Right cardiac atrium (tissue), 5 donors: ENCODE data around the gene ZNF837. TPM values are rescaled to one million over a fixed set of nuclear protein-coding genes. Genes with fewer than 3 reads are reported as not detected.
A peak's percentile ranks its signal among the peaks of the same experiment; 100 is the strongest.

Experiments used
- ATAC-seq, 2 donors: fragments of 200-7000 bp; cut with Tn5 transposase; one replicate each; pipeline versions ENCODE4 v1.8.0 to v1.9.1; 2020; ENCODE audit warnings: moderate library complexity in 2 of 2, mild to moderate bottlenecking in 1 of 2
- DNase-seq, 3 donors: peaks; one replicate each; pipeline ENCODE4 v3.0.0-alpha.2; 2020
- H3K27ac ChIP-seq: one replicate; pipeline ENCODE4 v1.5.1; 2013; ENCODE audit warnings: mild to moderate bottlenecking, low read length, control low read depth, moderate library complexity
- H3K27me3 ChIP-seq: one replicate; pipeline ENCODE4 v1.6.1; 2013; ENCODE audit not compliant: control insufficient read depth, insufficient read depth
- H3K4me1 ChIP-seq: one replicate; pipeline ENCODE4 v1.6.1; 2013; ENCODE audit warnings: low read length; ENCODE audit not compliant: control insufficient read depth, insufficient read depth
- H3K4me3 ChIP-seq: one replicate; pipeline ENCODE4 v1.5.1; 2013; ENCODE audit warnings: low read length, control low read depth
- H3K9me3 ChIP-seq: one replicate; pipeline ENCODE4 v1.6.1; 2013; ENCODE audit warnings: low read length; ENCODE audit not compliant: control insufficient read depth
- WGBS: extraction: QIAGEN DNeasy Blood & Tissue Kit; methylation state at CpG from one replicate; pipeline ENCODE4 v1.1.7; 2013; 5-methylcytosine and 5-hydroxymethylcytosine counted together
- intact Hi-C, 4 donors: fragments of 100-400 bp; cut with DNase I; formaldehyde crosslinking; loops; one replicate each; pipeline versions ENCODE4 v1.11.0 to v1.14.0; 2022 to 2023
- polyA plus RNA-seq: library from polyadenylated mRNA; stranded (reverse); fragments of 200-250 nt; gene quantifications from one replicate; pipeline ENCODE4 v1.2.3, GENCODE V29; 2013
- total RNA-seq, 4 donors: library from RNA; stranded (reverse); fragmentation: NEBNext Ultra II Directional; extraction: Animal tissue kit (Norgen Biotek cat#: 25700); gene quantifications; one replicate each; pipeline ENCODE4 v1.2.1, GENCODE V29; 2021
- donor health status: healthy with polysubstance abuse.
- donor health status: DM: no; HTN: yes; CAD: no.
- donor health status: DM: no; HTN: no; CAD: no.
- donor health status: DM: no; HTN: yes; CAD: no; lungs with severe emphysema.
- donor health status: DM: yes; HTN: yes; CAD: no.

The ZNF837 gene
- total and polyA plus RNA-seq, 5 donors = 0.33 to 0.82 (median 0.52) TPM

- H3K27me3 ChIP-seq = no peaks in the 10 kb centered on the region
- intact Hi-C loops = no loop called here
- peak in 1 of 3 donors; percentile 42 for DNase-seq
- ATAC-seq = peak; percentile 7 to 28
- H3K27ac ChIP-seq = no peak within 1 kb of the TSS
- H3K9me3 ChIP-seq = no peaks in the 10 kb centered on the region
- no peak within 1 kb of the TSS for H3K4me3 ChIP-seq
- H3K4me1 ChIP-seq = no peaks in the 10 kb centered on the region
- 34% methylated on average over 21 of the region's 21 CpGs for WGBS
Observed at GRCh38 chr19:58395220-58395978, 14.6 kb upstream of the ZNF837 start, which contains the start of gene RNF225. RNF225 (plus strand) TSS chr19:58395656; CDS start chr19:58396090, 434 bp downstream.

GRCh38 chr19:58394821-58395219, 14.0 kb upstream of the ZNF837 start:
- 73% methylated on average over 3 of the region's 3 CpGs for WGBS
- intact Hi-C loops = no loop called here
- peak in 1 of 2 donors; percentile 5 for ATAC-seq
- Histone ChIP-seq H3K4me3 (no peak overlapping the region), H3K27me3 (no peaks in the 10 kb centered on the region), H3K4me1 (no peaks in the 10 kb centered on the region), H3K9me3 (no peaks in the 10 kb centered on the region), H3K27ac (no peak overlapping the region)
- peak in 1 of 3 donors; percentile 38 for DNase-seq

GRCh38 chr19:58393725-58394033, 12.8 kb upstream of the ZNF837 start:
- ATAC-seq = no peak
- H3K4me3 ChIP-seq = no peak overlapping the region
- intact Hi-C loops = no loop called here
- 88% methylated on average over 4 of the region's 4 CpGs for WGBS
- no peaks in the 10 kb centered on the region for H3K4me1 ChIP-seq
- no peaks in the 10 kb centered on the region for H3K9me3 ChIP-seq
- no peak overlapping the region for H3K27ac ChIP-seq
- no peaks in the 10 kb centered on the region for H3K27me3 ChIP-seq
- no peak for DNase-seq

- H3K9me3 ChIP-seq = no peaks in the 10 kb centered on the region
- H3K4me3 ChIP-seq = no peak overlapping the region
- 90% methylated on average over 26 of the region's 26 CpGs for WGBS
- intact Hi-C loops = no loop called here
- H3K27me3 ChIP-seq = no peaks in the 10 kb centered on the region
- no peak overlapping the region for H3K27ac ChIP-seq
- DNase-seq (peak in 1 of 3 donors; percentile 46), ATAC-seq (no peak)
- peaks cover under 1% of the 10 kb centered on the region for H3K4me1 ChIP-seq
Observed at GRCh38 chr19:58392945-58393724, 12.3 kb upstream of the ZNF837 start.

DNA sequence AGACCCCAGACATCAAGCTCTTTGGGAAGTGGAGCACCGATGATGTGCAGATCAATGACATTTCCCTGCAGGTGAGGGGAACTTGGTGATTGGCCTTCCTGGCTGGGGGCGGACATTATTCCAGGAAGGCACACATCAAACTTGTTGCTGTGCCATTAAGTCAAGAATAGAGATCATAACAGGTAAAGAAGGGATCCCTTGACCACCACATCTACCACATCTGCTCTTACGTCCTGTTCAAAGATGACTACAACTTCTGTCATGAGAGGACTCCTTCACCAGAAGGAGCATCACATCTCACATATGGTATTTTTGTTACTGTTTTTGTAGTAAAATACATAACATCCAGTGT, 7.3 kb upstream of the ZNF837 start:
- peaks cover 13% of the 10 kb centered on the region for H3K4me1 ChIP-seq
- H3K27me3 ChIP-seq = no peaks in the 10 kb centered on the region
- intact Hi-C loops = no loop called here
- no peak for ATAC-seq
- H3K4me3 ChIP-seq = peak overlapping the region; percentile 99
- DNase-seq = no peak
- WGBS = 86% methylated on average over 3 of the region's 3 CpGs
- no peaks in the 10 kb centered on the region for H3K9me3 ChIP-seq
- no peak overlapping the region for H3K27ac ChIP-seq

GRCh38 chr19:58387338-58388174, 6.7 kb upstream of the ZNF837 start:
- 7% methylated on average over 39 of the region's 39 CpGs for WGBS
- DNase-seq = peak in 2 of 3 donors; percentile 23 to 49

DNA sequence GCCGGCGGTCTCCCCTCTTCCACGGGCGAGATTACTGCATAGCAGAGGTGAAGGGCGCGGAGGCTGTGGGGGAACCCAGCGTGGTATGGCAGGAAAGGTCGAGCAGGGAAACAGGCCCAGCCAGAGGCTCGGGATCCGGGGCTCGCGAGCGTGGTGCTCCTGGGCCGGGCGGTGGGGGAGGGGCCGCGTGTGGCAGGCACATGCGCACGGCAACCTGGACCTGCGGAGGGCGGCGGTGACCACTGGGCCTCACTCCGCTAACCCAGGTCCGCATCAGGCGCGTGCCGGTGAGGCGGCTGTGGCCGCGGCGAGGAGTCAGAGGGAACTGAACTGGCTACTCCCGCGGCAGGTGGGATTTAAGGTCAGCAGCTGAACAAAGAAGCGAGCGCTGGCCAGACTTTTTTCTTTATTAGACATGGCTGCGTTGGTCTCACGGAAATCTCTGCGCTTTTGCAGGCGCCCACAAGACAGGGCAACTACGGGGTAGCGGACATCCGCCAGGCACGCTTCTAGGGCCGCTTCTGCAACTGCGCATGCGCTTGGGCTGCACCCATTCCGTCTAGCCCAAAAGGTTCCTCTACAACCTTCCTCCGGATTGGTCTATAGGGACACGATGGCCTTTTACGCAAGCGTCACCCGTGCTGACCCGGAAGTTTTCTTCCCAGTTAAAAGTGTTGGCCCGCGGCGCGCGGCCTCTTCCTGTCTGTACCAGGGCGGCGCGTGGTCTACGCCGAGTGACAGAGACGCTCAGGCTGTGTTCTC, 5.9 kb upstream of the ZNF837 start, which contains the start of gene RPS5:
Gene RPS5 (plus strand): TSS at position 694 of the 762 bp plus-strand sequence. CDS start 869 bp downstream, outside the sequence.
- Histone ChIP-seq H3K27me3 (no peaks in the 10 kb centered on the region), H3K4me3 (peak within 1 kb of the TSS; percentile 99), H3K27ac (peak within 1 kb of the TSS; percentile 99), H3K4me1 (peaks cover 13% of the 10 kb centered on the region), H3K9me3 (no peaks in the 10 kb centered on the region)
- ATAC-seq = peak; percentile 96 to 97
- peak; percentile 95 to 98 (median 98) for DNase-seq
- intact Hi-C loops = no loop called here
- WGBS = under 1% methylated on average over 64 of the region's 64 CpGs

More at GRCh38 chr19:58387338-58388174, 6.7 kb upstream of the ZNF837 start:
- H3K27me3 ChIP-seq = no peaks in the 10 kb centered on the region
- H3K27ac ChIP-seq = peak overlapping the region; percentile 69
- intact Hi-C loops = no loop called here
- no peak for ATAC-seq
- peak overlapping the region; percentile 99 for H3K4me3 ChIP-seq
- peaks cover 13% of the 10 kb centered on the region for H3K4me1 ChIP-seq
- H3K9me3 ChIP-seq = no peaks in the 10 kb centered on the region

GRCh38 chr19:58385891-58386575, 5.2 kb upstream of the ZNF837 start:
- DNase-seq = peak in 2 of 3 donors; percentile 55 to 69
- H3K4me1 ChIP-seq = peaks cover 13% of the 10 kb centered on the region

DNA sequence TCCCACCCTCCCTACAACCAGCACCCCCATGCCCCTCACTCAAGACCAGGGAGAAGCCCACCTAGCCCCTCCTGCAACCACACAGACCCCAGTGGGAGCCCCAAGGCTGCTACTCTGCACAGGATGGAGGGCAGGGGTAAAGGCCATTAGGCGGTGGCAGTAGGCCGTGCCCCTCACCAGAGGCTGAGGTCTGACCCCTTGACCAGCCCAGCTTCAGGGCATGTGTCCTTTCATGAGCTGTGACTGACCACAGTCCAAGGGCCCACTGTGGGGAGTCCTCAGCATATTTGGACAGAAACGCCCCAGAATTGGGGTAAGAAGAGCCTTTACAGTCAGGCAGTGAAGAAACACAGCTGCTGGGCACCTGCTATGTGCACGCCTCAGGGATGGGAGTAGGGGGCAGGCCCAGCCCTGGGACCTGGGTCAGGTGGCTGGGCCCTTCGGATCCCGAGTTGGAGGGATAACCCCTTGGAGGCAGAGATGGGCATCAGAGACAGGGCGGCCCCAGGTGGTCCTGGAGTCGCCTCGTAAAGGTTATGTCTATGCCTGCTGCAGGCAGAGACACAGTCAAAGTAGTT, 4.6 kb upstream of the ZNF837 start:
- Histone ChIP-seq H3K4me3 (peak overlapping the region; percentile 99), H3K4me1 (peaks cover 13% of the 10 kb centered on the region)
- DNase-seq = peak in 2 of 3 donors; percentile 43 to 51

More at GRCh38 chr19:58385891-58386575, 5.2 kb upstream of the ZNF837 start:
- H3K27me3 ChIP-seq = no peaks in the 10 kb centered on the region
- H3K4me3 ChIP-seq = peak overlapping the region; percentile 99
- H3K27ac ChIP-seq = peak overlapping the region; percentile 99
- WGBS = 9% methylated on average over 36 of the region's 36 CpGs
- intact Hi-C loops = no loop called here
- peak; percentile 20 to 22 for ATAC-seq
- no peaks in the 10 kb centered on the region for H3K9me3 ChIP-seq

More for the DNA sequence above, 4.6 kb upstream of the ZNF837 start:
- ATAC-seq = no peak
- intact Hi-C loops = no loop called here
- Histone ChIP-seq H3K9me3 (no peaks in the 10 kb centered on the region), H3K27me3 (no peaks in the 10 kb centered on the region), H3K27ac (peak overlapping the region; percentile 99)
- 89% methylated on average over 9 of the region's 9 CpGs for WGBS
